Activated CD4-positive, alpha-beta T cell treated with anti-CD3 and anti-CD28 coated beads, Interleukin-2, amount 50 U/mL, for 16 hours (primary cell): Measurements from ENCODE around the gene ACACA.

Experiments used
- DNase-seq: peaks from one replicate; pipeline ENCODE4 v3.0.0-alpha.2; 2020

ACACA gene

DNA sequence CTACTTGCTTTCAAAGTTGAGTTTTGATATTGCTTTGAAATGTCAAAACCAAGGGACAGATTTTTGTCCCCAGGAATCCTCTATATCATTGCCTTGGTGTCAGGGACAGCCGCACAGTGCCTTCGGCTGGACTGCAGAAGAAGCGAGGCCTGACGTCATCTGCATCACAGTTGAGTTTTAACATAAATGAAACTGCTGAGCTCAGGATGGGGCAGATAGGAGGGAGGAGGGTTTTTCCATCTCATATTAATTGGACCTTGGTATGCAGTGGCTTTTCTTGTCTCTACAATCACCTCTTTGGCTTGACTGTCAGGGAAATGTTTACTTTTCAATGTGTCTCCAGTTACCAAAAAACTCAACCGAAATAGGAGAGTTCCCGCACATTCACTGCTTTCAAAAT, 346.5 kb downstream of the ACACA start:
- DNase-seq = no peak

- DNase-seq = no peak
These were observed 347.1 kb downstream of the ACACA start for GRCh38 chr17:37059493-37059892.

GRCh38 chr17:37056622-37057021, 350.0 kb downstream of the ACACA start:
- DNase-seq = no peak

DNA sequence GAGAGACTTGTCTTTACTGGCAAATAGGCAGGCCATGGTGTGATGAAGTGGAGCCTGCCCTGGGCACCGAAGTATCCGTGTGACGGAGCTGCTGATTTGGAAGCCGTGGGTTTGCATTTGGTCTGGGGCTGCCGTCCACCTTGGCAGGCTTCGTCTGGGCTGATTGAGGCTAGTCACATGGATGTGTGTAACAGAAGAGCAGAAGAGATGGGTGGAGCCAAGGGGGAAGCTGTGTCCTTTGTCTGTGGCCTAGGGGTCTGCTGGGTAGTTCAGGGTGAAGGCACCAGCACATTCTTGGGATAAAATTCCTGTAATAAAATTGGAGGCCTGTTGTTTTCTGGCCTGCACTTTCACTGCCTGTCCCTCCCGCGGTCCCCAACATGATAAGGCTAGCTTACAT, 351.7 kb downstream of the ACACA start:
- DNase-seq = no peak

GRCh38 chr17:37052450-37052849, 354.2 kb downstream of the ACACA start:
- no peak for DNase-seq

DNA sequence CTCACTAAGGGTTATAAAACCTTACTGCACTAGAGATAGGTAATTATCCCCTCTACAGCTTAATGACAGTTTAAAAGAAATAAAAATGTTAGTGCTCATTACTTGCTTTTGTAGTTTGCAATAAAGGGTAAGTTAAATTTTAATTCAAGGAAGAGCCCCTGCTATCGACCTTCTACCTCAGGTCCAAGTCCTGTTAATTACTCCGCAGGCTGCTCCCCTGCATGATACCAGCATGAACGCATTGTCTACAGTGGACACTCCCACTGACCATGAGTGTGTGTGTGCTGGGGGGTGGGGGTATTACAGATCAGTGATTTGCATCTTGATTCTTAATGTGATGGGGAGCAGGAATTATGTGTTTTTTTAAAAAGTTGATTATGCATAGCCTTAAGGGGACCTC, 354.8 kb downstream of the ACACA start:
- no peak for DNase-seq

GRCh38 chr17:37051381-37051780, 355.3 kb downstream of the ACACA start:
- DNase-seq = no peak

- no peak for DNase-seq
These were observed 355.7 kb downstream of the ACACA start for GRCh38 chr17:37050920-37051319.

DNA sequence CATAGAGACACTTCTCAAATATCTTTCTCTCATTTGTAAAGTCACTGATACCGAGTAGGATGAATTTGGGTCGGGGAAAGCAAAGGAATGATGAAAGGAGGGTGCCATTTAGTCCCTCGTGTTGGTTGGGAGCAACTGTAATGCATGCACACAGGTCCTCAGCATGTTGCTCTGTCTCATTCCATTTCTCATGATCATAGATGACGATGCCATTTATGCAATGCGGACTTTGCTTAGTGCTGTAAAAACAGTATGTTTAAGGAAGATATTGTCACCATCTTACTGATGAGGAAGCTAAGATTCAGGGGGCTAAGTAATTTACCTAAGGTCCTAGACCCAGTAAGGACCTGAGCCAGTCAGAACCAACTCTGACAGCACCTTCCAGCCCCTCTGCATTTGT, 357.8 kb downstream of the ACACA start:
- no peak for DNase-seq

- peak; percentile 85 for DNase-seq
These were observed 359.0 kb downstream of the ACACA start for GRCh38 chr17:37047631-37048104.

- no peak for DNase-seq
These were observed 361.2 kb downstream of the ACACA start for GRCh38 chr17:37045351-37045922.

GRCh38 chr17:37043201-37043600, 363.4 kb downstream of the ACACA start:
- DNase-seq = no peak

- no peak for DNase-seq
These were observed 364.7 kb downstream of the ACACA start for GRCh38 chr17:37041932-37042331.

- no peak for DNase-seq
These were observed 367.4 kb downstream of the ACACA start for GRCh38 chr17:37039269-37039668.

- no peak for DNase-seq
These were observed 369.0 kb downstream of the ACACA start for GRCh38 chr17:37037590-37038155.
